PC-9 (cell line): ENCODE results near the gene ZNF423.

Experiments
- EZH2 ChIP-seq: fragments of 200-600 bp; sonication (generic); IDR thresholded peaks from 2 replicates; pipeline ENCODE4 v1.8.0; 2017; ENCODE audit warnings: antibody characterized with exemption, low read depth
- TF ChIP-seq, protein P1 (sequence below): fragments of 200-600 bp; sonication (generic); conservative IDR thresholded peaks from 2 replicates; pipeline ENCODE4 v1.6.1; 2017; ENCODE audit warnings: mixed run types, antibody characterized with exemption, mild to moderate bottlenecking, moderate library complexity

DNA sequence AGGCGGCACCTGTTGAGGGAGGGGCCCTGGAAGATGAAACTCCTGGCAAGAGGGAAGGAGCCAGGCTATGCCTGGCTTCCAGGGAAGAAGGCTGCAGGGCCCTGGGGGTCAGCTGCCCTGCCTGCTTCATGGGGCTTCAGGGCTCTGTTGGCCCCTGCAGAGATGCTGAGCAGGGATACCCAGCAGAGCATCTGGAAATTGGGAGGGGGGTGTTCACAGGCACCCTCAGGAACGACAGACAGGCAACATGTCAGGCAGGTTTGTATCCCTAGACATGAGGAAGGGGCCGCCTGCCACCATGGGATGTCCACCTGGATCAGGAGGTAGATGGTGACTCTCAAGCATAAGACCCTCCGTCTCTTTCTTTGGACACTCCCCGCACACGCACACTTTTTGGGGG is 13.8 kb upstream of the ZNF423 start:
- TF ChIP-seq, protein P1, sequence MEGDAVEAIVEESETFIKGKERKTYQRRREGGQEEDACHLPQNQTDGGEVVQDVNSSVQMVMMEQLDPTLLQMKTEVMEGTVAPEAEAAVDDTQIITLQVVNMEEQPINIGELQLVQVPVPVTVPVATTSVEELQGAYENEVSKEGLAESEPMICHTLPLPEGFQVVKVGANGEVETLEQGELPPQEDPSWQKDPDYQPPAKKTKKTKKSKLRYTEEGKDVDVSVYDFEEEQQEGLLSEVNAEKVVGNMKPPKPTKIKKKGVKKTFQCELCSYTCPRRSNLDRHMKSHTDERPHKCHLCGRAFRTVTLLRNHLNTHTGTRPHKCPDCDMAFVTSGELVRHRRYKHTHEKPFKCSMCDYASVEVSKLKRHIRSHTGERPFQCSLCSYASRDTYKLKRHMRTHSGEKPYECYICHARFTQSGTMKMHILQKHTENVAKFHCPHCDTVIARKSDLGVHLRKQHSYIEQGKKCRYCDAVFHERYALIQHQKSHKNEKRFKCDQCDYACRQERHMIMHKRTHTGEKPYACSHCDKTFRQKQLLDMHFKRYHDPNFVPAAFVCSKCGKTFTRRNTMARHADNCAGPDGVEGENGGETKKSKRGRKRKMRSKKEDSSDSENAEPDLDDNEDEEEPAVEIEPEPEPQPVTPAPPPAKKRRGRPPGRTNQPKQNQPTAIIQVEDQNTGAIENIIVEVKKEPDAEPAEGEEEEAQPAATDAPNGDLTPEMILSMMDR, result no peak
- no peak for TF ChIP-seq EZH2
